B cell (primary cell): ENCODE measurements around the gene CALN1. TPM values are rescaled to one million over a fixed set of nuclear protein-coding genes. Genes with fewer than 3 reads are reported as not detected.

Source experiments
- ATAC-seq: fragments of 200-7000 bp; cut with Tn5 transposase; one replicate; pipeline ENCODE4 v1.10.0; 2021; ENCODE audit warnings: low read depth, mild to moderate bottlenecking, moderate number of reproducible peaks, moderate library complexity
- CTCF ChIA-PET: fragments of 350-600 bp; sonication (Branson Sonifier 250); formaldehyde crosslinking; loops from one replicate; lab custom pipeline; 2021; ENCODE audit warnings: antibody characterized with exemption, inconsistent platforms; lab: Charles Lee
- POLR2A ChIA-PET: fragments of 350-600 bp; sonication (Branson Sonifier 250); formaldehyde crosslinking; loops from one replicate; lab custom pipeline; 2021; ENCODE audit warnings: antibody characterized with exemption; lab: Charles Lee
- DNase-seq: peaks from one replicate; pipeline ENCODE4 v3.0.0; 2013
- H2AFZ ChIP-seq: 2 replicates; pipeline ENCODE4 v1.6.1; 2012; ENCODE audit warnings: mild to moderate bottlenecking, low read depth, low read length; ENCODE audit not compliant: insufficient read depth, poor library complexity, severe bottlenecking
- H3K27ac ChIP-seq, 2 donors: 1 replicate in 1 of 2; 2 replicates in 1 of 2; pipeline ENCODE4 v1.5.1; 2012 to 2013; ENCODE audit warnings: low read length in 2 of 2, mild to moderate bottlenecking in 2 of 2, moderate library complexity in 1 of 2
- H3K27me3 ChIP-seq, 4 experiments: fragments of 200-600 bp in 1 of 4; sonication (generic) in 1 of 4; replicated peaks in 1 of 4; 1 replicate in 2 of 4; 2 replicates in 2 of 4; pipeline versions ENCODE4 v1.6.1 to v1.7.0; 2013 to 2016; ENCODE audit warnings: low read length in 3 of 4, mild to moderate bottlenecking in 2 of 4, mixed read lengths in 1 of 4, moderate library complexity in 1 of 4; ENCODE audit not compliant: insufficient read depth in 4 of 4, control insufficient read depth in 3 of 4; ENCODE audit errors: control extremely low read depth in 1 of 4
- H3K36me3 ChIP-seq, 2 experiments: replicated peaks in 1 of 2; 1 replicate in 1 of 2; 2 replicates in 1 of 2; pipeline versions ENCODE4 v1.6.1 to v1.7.1; 2013; ENCODE audit warnings: low read length in 1 of 2; ENCODE audit not compliant: insufficient read depth in 2 of 2, control insufficient read depth in 1 of 2; ENCODE audit errors: control extremely low read depth in 1 of 2, extremely low read depth in 1 of 2
- H3K4me1 ChIP-seq, 2 donors: fragments of 200-600 bp in 1 of 2; sonication (generic) in 1 of 2; 1 replicate in 1 of 2; 2 replicates in 1 of 2; pipeline versions ENCODE4 v1.5.1 to v1.6.1; 2013 to 2017; ENCODE audit warnings: low read length in 2 of 2; ENCODE audit not compliant: control insufficient read depth in 2 of 2, insufficient read depth in 2 of 2
- H3K4me2 ChIP-seq: replicated peaks from 2 replicates; pipeline ENCODE3; 2012; ENCODE audit warnings: mild to moderate bottlenecking, low read depth, low read length; ENCODE audit not compliant: poor library complexity, severe bottlenecking
- H3K4me3 ChIP-seq, 5 experiments: fragments of 200-600 bp in 1 of 5; sonication (generic) in 1 of 5; 1 replicate in 3 of 5; 2 replicates in 2 of 5; pipeline versions ENCODE4 v1.5.1 to v1.7.0; 2011 to 2016; ENCODE audit warnings: low read length in 4 of 5, mild to moderate bottlenecking in 4 of 5, low read depth in 2 of 5, control low read depth in 1 of 5, moderate library complexity in 1 of 5; ENCODE audit not compliant: insufficient read depth in 1 of 5; ENCODE audit errors: control extremely low read depth in 1 of 5, extremely low read depth in 1 of 5
- H3K79me2 ChIP-seq: fragments of 200-600 bp; sonication (generic); one replicate; pipeline ENCODE4 v1.6.0; 2016; ENCODE audit warnings: low read length; ENCODE audit not compliant: control insufficient read depth, insufficient read depth
- H3K9ac ChIP-seq: fragments of 200-600 bp; sonication (generic); 2 replicates; pipeline ENCODE4 v1.6.1; 2017; ENCODE audit warnings: mild to moderate bottlenecking, low read length, moderate library complexity
- H3K9me3 ChIP-seq, 3 donors: one replicate each; pipeline versions ENCODE4 v1.6.1 to v1.7.1; 2013; ENCODE audit warnings: low read length in 2 of 3; ENCODE audit not compliant: control insufficient read depth in 2 of 3, insufficient read depth in 1 of 3; ENCODE audit errors: control extremely low read depth in 1 of 3
- H4K20me1 ChIP-seq: 2 replicates; pipeline ENCODE4 v1.6.0; 2012; ENCODE audit warnings: mild to moderate bottlenecking, low read length; ENCODE audit not compliant: insufficient read depth, control insufficient read depth, poor library complexity, severe bottlenecking
- H3K27ac Mint-ChIP-seq: one replicate; pipeline ENCODE4 v1.8.0; 2021; ENCODE audit warnings: mixed read lengths
- H3K27me3 Mint-ChIP-seq: one replicate; pipeline ENCODE4 v1.8.0; 2021; ENCODE audit warnings: mixed read lengths
- H3K4me1 Mint-ChIP-seq: one replicate; pipeline ENCODE4 v1.8.0; 2021; ENCODE audit warnings: mixed read lengths
- H3K4me3 Mint-ChIP-seq: one replicate; pipeline ENCODE4 v1.8.0; 2021; ENCODE audit warnings: mixed read lengths
- H3K9me3 Mint-ChIP-seq: one replicate; pipeline ENCODE4 v1.8.0; 2022; ENCODE audit warnings: mixed read lengths; ENCODE audit not compliant: insufficient read depth
- CTCF ChIP-seq: fragments of 200-600 bp; IDR thresholded peaks from one replicate; pipeline ENCODE4 v1.8.0; 2022; ENCODE audit warnings: antibody characterized with exemption, mild to moderate bottlenecking
- EZH2 ChIP-seq: IDR thresholded peaks from 2 replicates; pipeline ENCODE4 v1.6.1; 2012; ENCODE audit warnings: borderline replicate concordance, low read depth, mild to moderate bottlenecking, moderate library complexity, low read length; ENCODE audit not compliant: insufficient read depth, poor library complexity, severe bottlenecking
- WGBS: methylation state at CpG from one replicate; pipeline ENCODE4 v1.1.5; 2013; ENCODE audit warnings: missing lambda C conversion rate; ENCODE audit not compliant: insufficient coverage; 5-methylcytosine and 5-hydroxymethylcytosine counted together
- intact Hi-C: fragments of 100-400 bp; cut with micrococcal nuclease; formaldehyde crosslinking; loops from one replicate; pipeline ENCODE4 v1.10.0; 2022
- polyA plus RNA-seq: library from polyadenylated mRNA; depleted of rRNA; stranded (reverse); fragments of >200 nt; gene quantifications from 2 replicates; pipeline ENCODE4 v1.2.3, GENCODE V29; 2012
- total RNA-seq, 2 donors: library from RNA; stranded (reverse); fragments of 120-200 nt in 1 of 2; gene quantifications; 1 replicate in 1 of 2; 2 replicates in 1 of 2; pipeline versions ENCODE4 v1.2.3 to v1.2.4, GENCODE V29; 2013 to 2022

Gene CALN1
- total and polyA plus RNA-seq, 2 donors (not counting 1 experiment from before 2014, with no cell fraction given), result not detected

DNA sequence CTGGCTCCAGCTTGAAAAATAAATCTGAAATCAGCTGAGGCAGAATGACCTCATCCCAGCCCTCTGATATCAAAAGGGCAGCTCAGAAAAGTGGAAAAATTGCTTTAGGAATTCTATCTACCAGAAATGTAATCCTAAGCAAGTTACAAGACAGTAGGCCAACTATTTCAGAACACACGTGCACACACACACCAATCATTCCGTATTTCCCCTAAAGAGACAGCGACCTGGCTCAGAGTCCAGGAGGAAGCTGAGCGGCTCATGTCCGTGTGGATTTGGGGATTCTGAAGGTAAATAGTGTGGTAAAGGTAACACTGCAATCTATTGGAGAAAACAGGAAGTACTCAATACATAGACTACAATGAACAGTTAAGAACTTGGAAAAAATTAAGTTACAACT, 288.2 kb downstream of the CALN1 start:
- TF ChIP-seq EZH2, result no peak
- TF ChIP-seq CTCF, result no peak
- H3K9me3 ChIP-seq, result peaks cover 0 to 8% (median 0%) of the 10 kb centered on the region in 3 donors
- H3K27me3 ChIP-seq, result no peaks in the 10 kb centered on the region
- intact Hi-C loops, result no loop called here
- Mint-ChIP-seq H3K4me1 (no peaks in the 10 kb centered on the region), H3K27me3 (no peaks in the 10 kb centered on the region), H3K27ac (no peak overlapping the region), H3K9me3 (peaks cover 7% of the 10 kb centered on the region), H3K4me3 (no peak overlapping the region)
- no peak overlapping the region for H3K4me2 ChIP-seq
- no peak overlapping the region for H2AFZ ChIP-seq
- ChIA-PET POLR2A (no interaction called here), CTCF (no interaction called here)
- H3K9ac ChIP-seq, result no peak overlapping the region
- no peaks in the 10 kb centered on the region for H4K20me1 ChIP-seq
- no peaks in the 10 kb centered on the region for H3K36me3 ChIP-seq
- no CpG with 5 or more reads among the region's 5 CpGs for WGBS
- H3K79me2 ChIP-seq, result no peaks in the 10 kb centered on the region
- no peak overlapping the region for H3K4me3 ChIP-seq
- H3K4me1 ChIP-seq, result no peaks in the 10 kb centered on the region
- DNase-seq, result no peak
- no peak for ATAC-seq
- H3K27ac ChIP-seq, result no peak overlapping the region

DNA sequence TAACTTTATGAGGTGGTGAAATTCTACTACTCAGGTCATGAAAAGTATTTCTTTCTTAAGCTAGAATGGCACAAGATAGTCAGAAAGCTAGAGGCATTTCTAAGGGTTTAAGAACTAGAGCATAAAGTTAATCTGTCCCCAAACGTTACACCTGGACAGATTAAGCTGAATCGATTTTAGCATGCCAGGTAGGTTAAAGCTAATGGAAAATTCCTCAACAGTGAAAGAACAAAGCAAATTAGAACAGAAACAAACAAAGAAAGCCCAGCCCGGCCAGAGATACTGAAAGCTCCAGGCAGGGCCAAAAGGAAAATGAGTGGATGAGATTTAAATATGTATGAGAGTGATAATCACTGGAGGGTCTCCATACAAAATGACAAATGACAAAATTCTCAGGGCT, 293.8 kb downstream of the CALN1 start:
- H3K27me3 Mint-ChIP-seq, result no peaks in the 10 kb centered on the region
- TF ChIP-seq EZH2 (no peak), CTCF (no peak)
- DNase-seq (no peak), ATAC-seq (no peak)
- no peak overlapping the region for H3K27ac ChIP-seq
- H3K36me3 ChIP-seq, result no peaks in the 10 kb centered on the region
- H3K4me1 Mint-ChIP-seq, result no peaks in the 10 kb centered on the region
- no peak overlapping the region for H3K9ac ChIP-seq
- no peak overlapping the region for H3K27ac Mint-ChIP-seq
- no peaks in the 10 kb centered on the region for H4K20me1 ChIP-seq
- WGBS, result no CpG with 5 or more reads among the region's 3 CpGs
- H3K4me2 ChIP-seq, result no peak overlapping the region
- POLR2A ChIA-PET, result no interaction called here
- no peaks in the 10 kb centered on the region for H3K79me2 ChIP-seq
- CTCF ChIA-PET, result no interaction called here
- H3K4me1 ChIP-seq, result no peaks in the 10 kb centered on the region
- H3K4me3 Mint-ChIP-seq, result no peak overlapping the region
- no peak overlapping the region for H2AFZ ChIP-seq
- peaks cover 0 to 5% (median 0%) of the 10 kb centered on the region in 3 donors for H3K9me3 ChIP-seq
- no peak overlapping the region for H3K4me3 ChIP-seq
- H3K27me3 ChIP-seq, result no peaks in the 10 kb centered on the region
- intact Hi-C loops, result no loop called here
- H3K9me3 Mint-ChIP-seq, result peaks cover 7% of the 10 kb centered on the region
